GM21528 (cell line): ENCODE measurements around the gene INAVA.

ENCODE experiments used
- ATAC-seq: cut with Tn5 transposase; IDR thresholded peaks from one replicate; pipeline ENCODE4 v1.9.1; 2021; ENCODE audit warnings: mild to moderate bottlenecking, moderate library complexity; ENCODE audit not compliant: unreplicated experiment, low FRiP score

The INAVA gene

GRCh38 chr1:200894712-200895442 lies at the start of gene INAVA:
Gene INAVA (plus strand): TSS chr1:200894900. CDS start chr1:200898401, 3,501 bp downstream.
- ATAC-seq = no peak

- ATAC-seq = no peak
Observed at GRCh38 chr1:200845360-200845759, 49.3 kb upstream of the INAVA start.

GRCh38 chr1:200846398-200846797 lies 48.3 kb upstream of the INAVA start:
- ATAC-seq = no peak

- ATAC-seq = no peak
Observed at GRCh38 chr1:200849430-200849829, 45.3 kb upstream of the INAVA start.

- no peak for ATAC-seq
Observed at GRCh38 chr1:200850554-200850953, 44.1 kb upstream of the INAVA start.

- no peak for ATAC-seq
Observed at GRCh38 chr1:200856716-200857357, 37.9 kb upstream of the INAVA start.

- ATAC-seq = no peak
Observed at GRCh38 chr1:200857804-200858203, 36.9 kb upstream of the INAVA start.

- no peak for ATAC-seq
Observed at GRCh38 chr1:200861937-200862647, 32.6 kb upstream of the INAVA start.

GRCh38 chr1:200862713-200863415 lies 31.8 kb upstream of the INAVA start:
- ATAC-seq = no peak

GRCh38 chr1:200866116-200866515 lies 28.6 kb upstream of the INAVA start:
- no peak for ATAC-seq

- ATAC-seq = peak; percentile 78
Observed at GRCh38 chr1:200866521-200866920, 28.2 kb upstream of the INAVA start.

GRCh38 chr1:200867018-200867811 lies 27.5 kb upstream of the INAVA start:
- ATAC-seq = peak; percentile 2

GRCh38 chr1:200869376-200869752 lies 25.3 kb upstream of the INAVA start:
- no peak for ATAC-seq

- ATAC-seq = peak; percentile 38
Observed at GRCh38 chr1:200869753-200870391, 24.8 kb upstream of the INAVA start.

GRCh38 chr1:200872446-200873115 lies 22.1 kb upstream of the INAVA start, which contains the start of gene GPR25:
Gene GPR25 (plus strand): TSS chr1:200872981. CDS start chr1:200873038, 57 bp downstream.
- no peak for ATAC-seq

- ATAC-seq = no peak
Observed at GRCh38 chr1:200873116-200873670, 21.5 kb upstream of the INAVA start.

- no peak for ATAC-seq
Observed at GRCh38 chr1:200873671-200874397, 20.9 kb upstream of the INAVA start.

- ATAC-seq = no peak
Observed at GRCh38 chr1:200874694-200875093, 20.0 kb upstream of the INAVA start.
